Measurements from ENCODE around the gene AUTS2. TPM values are rescaled to one million over a fixed set of nuclear protein-coding genes. Genes with fewer than 3 reads are reported as not detected.

Gene AUTS2
- total RNA-seq, 1 donor from 2014 or later: 125 TPM

GRCh38 chr7:69596056-69596455, 2.2 kb upstream of the AUTS2 start:
- no peaks in the 10 kb centered on the region for H3K36me3 Mint-ChIP-seq (ENCODE audit: insufficient read depth)
- no peak for TF ChIP-seq CTCF (IDR thresholded peaks at IDR 0.05; ENCODE audit: unreplicated experiment)
- H3K27ac Mint-ChIP-seq: no peak overlapping the region
- no peak for DNase-seq (ENCODE audit: low spot score, unreplicated experiment)
- H3K9me3 Mint-ChIP-seq (ENCODE audit: low read depth): no peaks in the 10 kb centered on the region
- peaks cover 8% of the 10 kb centered on the region for H3K4me1 Mint-ChIP-seq (ENCODE audit: low read depth)
- peak overlapping the region; percentile 76 for H3K4me3 Mint-ChIP-seq (ENCODE audit: low read depth)
- H3K27me3 Mint-ChIP-seq: peaks cover 17% of the 10 kb centered on the region

- Mint-ChIP-seq H3K4me3 (ENCODE audit: low read depth) (peak overlapping the region; percentile 76), H3K27ac (peak overlapping the region; percentile 57), H3K36me3 (ENCODE audit: insufficient read depth) (no peaks in the 10 kb centered on the region), H3K4me1 (ENCODE audit: low read depth) (peaks cover 8% of the 10 kb centered on the region), H3K9me3 (ENCODE audit: low read depth) (no peaks in the 10 kb centered on the region), H3K27me3 (peaks cover 17% of the 10 kb centered on the region)
- no peak for DNase-seq (ENCODE audit: low spot score, unreplicated experiment)
- no peak for TF ChIP-seq CTCF (IDR thresholded peaks at IDR 0.05; ENCODE audit: unreplicated experiment)
Observed at GRCh38 chr7:69596723-69597277, 1.5 kb upstream of the AUTS2 start.

GRCh38 chr7:69597278-69598076, 798 bp upstream of the AUTS2 start:
- peak overlapping the region; percentile 57 for H3K27ac Mint-ChIP-seq
- H3K4me1 Mint-ChIP-seq (ENCODE audit: low read depth): peaks cover 8% of the 10 kb centered on the region
- no peaks in the 10 kb centered on the region for H3K36me3 Mint-ChIP-seq (ENCODE audit: insufficient read depth)
- no peak for TF ChIP-seq CTCF (IDR thresholded peaks at IDR 0.05; ENCODE audit: unreplicated experiment)
- H3K4me3 Mint-ChIP-seq (ENCODE audit: low read depth): peak overlapping the region; percentile 76
- no peaks in the 10 kb centered on the region for H3K9me3 Mint-ChIP-seq (ENCODE audit: low read depth)
- peaks cover 17% of the 10 kb centered on the region for H3K27me3 Mint-ChIP-seq
- peak; percentile 53 for DNase-seq (ENCODE audit: low spot score, unreplicated experiment)

GRCh38 chr7:69598487-69599285, 411 bp downstream of the AUTS2 start:
- no peaks in the 10 kb centered on the region for H3K9me3 Mint-ChIP-seq (ENCODE audit: low read depth)
- peaks cover 10% of the 10 kb centered on the region for H3K27me3 Mint-ChIP-seq
- H3K4me3 Mint-ChIP-seq (ENCODE audit: low read depth): no peak overlapping the region
- H3K4me1 Mint-ChIP-seq (ENCODE audit: low read depth): peaks cover 8% of the 10 kb centered on the region
- DNase-seq (ENCODE audit: low spot score, unreplicated experiment): no peak
- no peaks in the 10 kb centered on the region for H3K36me3 Mint-ChIP-seq (ENCODE audit: insufficient read depth)
- TF ChIP-seq CTCF (IDR thresholded peaks at IDR 0.05; ENCODE audit: unreplicated experiment): no peak
- peak overlapping the region; percentile 96 for H3K27ac Mint-ChIP-seq

GRCh38 chr7:69599286-69599954, 1.1 kb downstream of the AUTS2 start:
- H3K9me3 Mint-ChIP-seq (ENCODE audit: low read depth): no peaks in the 10 kb centered on the region
- TF ChIP-seq CTCF (IDR thresholded peaks at IDR 0.05; ENCODE audit: unreplicated experiment): no peak
- peaks cover 8% of the 10 kb centered on the region for H3K4me1 Mint-ChIP-seq (ENCODE audit: low read depth)
- peak; percentile 29 for DNase-seq (ENCODE audit: low spot score, unreplicated experiment)
- no peak overlapping the region for H3K4me3 Mint-ChIP-seq (ENCODE audit: low read depth)
- H3K27ac Mint-ChIP-seq: peak overlapping the region; percentile 96
- peaks cover 8% of the 10 kb centered on the region for H3K27me3 Mint-ChIP-seq
- H3K36me3 Mint-ChIP-seq (ENCODE audit: insufficient read depth): no peaks in the 10 kb centered on the region
